Measurements from ENCODE around the gene MYO18A. TPM values are rescaled to one million over a fixed set of nuclear protein-coding genes. Genes with fewer than 3 reads are reported as not detected.
"Not testable (repeated sequence)": the region's sequence is repeated elsewhere in the genome, so short reads cannot be mapped to it uniquely, and the experiment has no call there.

MYO18A gene
- polyA plus RNA-seq, 1 donor: 292 TPM

DNA sequence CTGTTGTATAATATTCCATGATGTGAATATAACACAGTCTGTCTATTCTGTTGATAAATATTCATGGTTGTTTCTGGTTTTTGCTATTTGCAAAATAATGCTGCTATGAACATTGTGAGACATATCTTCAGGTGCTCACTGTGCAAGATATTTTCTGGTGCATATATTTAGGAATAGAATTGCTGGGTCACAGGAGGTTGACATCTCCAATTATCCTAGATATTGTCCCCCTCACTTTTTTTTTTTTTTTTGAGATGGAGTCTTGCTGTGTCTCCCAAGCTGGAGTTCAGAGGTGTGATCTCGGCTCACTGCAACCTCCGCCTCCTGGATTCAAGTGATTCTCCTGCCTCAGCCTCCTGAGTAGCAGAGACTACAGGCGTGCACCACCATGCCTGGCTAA, 14.5 kb upstream of the MYO18A start:
- no peak for DNase-seq (ENCODE audit: low read depth)

DNA sequence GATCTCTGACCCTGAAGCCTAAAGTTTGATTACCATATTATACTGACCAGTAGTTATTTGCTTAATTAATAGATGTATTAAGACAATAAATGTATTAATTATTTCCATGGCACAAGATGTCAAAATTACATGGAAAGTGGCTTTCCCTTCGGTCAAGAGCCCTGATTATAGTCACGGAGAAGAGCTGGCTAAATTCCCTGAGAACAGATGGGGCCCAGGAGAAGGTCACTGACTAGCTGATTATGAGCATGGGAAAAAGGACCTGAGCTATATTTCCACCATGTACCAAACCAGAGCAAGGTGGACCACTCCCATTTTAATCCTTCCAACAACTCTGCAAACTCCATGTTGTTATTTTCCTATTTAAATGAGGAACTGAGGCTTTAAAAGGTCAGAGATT, 12.9 kb upstream of the MYO18A start:
- no peak for DNase-seq (ENCODE audit: low read depth)

DNA sequence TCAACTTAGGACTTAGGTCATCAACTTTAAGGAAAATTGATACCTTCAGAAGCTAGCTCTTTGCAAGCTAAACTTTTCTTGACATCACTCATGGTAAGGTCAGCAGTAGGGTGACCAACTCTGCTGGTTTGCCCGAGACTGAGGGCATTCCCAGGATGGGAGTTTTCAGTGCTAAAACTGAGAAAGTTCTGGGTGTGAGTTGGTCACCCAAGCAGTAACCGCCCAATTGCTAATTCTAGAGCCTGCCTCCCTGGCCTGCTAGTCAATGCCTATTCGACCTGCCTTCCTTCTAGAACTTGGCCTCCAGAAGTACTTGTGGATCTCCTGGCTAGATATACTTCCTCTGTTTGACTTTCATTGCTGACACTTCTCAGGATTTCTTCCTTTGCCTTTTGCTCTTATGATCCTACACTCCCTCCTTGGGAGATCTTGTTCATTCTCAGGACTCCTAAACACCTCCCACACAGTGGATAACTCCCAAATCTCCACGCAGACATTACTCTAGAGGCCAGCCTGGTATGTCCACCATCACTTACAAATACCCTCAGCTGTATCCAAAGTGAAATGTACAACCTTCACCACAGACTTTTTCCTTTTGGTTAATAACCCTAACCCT, 10.5 kb upstream of the MYO18A start:
- DNase-seq (ENCODE audit: low read depth): no peak

DNA sequence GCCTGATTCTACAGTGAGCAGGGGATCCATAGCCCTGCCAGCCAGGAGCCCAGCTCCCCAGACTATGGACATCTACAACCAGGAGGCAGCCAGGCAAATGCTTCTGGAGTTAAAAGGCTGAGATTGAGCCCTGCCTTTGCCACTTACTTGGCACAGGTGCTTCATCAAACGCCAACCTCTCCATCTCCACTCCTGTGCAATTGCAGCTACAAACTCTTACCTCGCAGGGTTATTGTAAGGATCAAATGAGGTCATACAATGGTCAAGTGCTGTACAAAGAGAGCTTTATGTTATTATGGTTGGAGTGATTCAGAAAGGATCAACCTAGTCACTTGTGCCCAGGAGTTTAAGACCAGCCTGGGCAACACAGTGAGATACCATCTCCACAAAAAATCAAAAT, 9.8 kb upstream of the MYO18A start:
- no peak for DNase-seq (ENCODE audit: low read depth)

DNA sequence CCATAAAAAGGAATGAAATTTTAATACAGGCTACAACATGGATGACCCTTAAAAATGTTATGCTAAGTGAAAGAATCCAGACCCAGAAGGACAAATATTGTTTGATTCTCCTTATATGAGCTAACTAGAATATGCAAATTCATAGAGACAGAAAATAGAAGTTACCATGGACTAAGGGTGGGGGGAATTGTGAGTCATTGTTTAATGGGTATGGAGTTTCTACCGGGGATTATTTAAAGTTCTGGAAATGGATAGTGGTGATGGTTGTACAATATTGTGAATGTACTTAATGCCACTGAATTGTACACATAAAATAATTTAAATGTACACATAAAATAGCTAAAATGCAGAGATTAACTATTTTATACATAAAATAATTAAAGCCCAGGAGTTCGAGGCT, 9.2 kb upstream of the MYO18A start:
- DNase-seq (ENCODE audit: low read depth): no peak

DNA sequence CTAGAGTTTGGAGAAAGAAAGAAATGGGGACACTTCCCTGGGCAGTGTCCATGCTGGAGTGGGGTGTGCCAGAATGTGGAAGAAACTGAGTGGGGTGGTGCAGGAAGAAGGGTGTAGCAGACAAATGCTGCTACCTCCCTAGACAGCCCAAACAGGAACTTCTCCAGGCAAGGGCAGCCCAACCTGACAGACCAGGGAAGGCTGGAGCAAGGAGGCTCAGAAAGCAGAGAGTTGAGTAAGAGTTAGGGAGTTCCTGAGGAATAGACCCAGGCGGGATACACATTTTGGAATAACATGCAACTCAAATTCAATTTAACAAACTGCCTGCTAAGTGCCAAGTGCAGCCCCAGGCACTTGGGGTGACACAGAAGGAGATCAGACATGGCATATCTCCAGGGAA, 1.0 kb upstream of the MYO18A start:
- DNase-seq (ENCODE audit: low read depth): no peak

DNA sequence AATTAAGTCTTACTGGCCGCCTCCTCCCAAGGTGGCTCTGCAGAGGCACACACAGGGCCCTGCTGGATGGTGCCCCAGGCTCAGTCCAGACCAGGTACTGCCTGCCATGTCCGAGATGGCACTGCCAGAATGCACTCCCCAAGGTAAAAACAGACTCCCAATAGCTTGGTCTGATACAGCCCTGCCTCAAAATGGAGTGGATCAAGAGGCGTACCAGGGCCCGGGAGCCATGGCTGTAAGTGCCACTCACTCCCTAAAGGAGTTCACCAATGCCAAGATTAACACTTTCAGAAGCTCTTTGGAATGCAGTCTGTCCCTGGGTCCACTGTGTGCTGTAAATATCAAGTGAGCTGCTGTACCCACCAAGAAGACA, 576 bp upstream of the MYO18A start:
- no peak for DNase-seq (ENCODE audit: low read depth)

DNA sequence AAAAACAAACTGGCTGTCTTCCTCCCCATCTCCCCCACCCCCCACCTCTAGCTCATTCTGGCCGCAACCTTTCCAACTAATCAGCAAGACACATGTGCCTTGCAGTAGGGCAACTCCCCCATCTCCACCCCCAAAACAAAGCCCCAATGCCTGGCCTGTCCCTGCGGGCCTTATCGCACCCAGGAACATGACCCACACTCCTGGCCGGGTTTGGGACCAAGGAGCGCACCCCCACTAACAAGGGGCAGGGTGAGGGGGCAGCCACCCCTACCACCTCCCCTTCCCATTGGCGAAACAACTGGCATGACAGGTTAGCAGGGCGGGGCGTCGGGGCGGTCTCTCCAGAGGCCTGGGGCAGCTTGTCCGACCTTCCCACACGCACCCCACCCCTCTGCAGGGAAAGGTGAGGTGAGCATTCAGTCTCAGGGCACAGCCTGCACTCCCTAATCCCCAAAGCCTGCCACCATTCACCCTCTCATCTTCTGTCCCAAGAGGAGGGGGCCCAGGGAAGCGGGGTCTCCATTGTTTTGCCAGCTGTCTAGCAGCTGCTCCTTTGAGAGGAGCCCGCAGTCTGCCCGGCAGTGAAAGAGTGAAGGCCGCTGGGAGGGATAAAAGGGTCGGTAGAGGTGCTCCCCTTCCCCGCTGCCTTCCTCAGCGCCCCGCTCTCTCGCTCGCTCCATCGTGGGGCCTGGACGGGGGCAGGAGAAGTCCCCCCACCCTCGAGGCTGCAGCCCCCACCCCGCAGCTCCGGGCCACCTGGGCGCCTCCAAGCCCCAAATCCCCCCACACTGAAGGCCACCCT, 765 bp downstream of the MYO18A start:
- no peak for DNase-seq (ENCODE audit: low read depth)

DNA sequence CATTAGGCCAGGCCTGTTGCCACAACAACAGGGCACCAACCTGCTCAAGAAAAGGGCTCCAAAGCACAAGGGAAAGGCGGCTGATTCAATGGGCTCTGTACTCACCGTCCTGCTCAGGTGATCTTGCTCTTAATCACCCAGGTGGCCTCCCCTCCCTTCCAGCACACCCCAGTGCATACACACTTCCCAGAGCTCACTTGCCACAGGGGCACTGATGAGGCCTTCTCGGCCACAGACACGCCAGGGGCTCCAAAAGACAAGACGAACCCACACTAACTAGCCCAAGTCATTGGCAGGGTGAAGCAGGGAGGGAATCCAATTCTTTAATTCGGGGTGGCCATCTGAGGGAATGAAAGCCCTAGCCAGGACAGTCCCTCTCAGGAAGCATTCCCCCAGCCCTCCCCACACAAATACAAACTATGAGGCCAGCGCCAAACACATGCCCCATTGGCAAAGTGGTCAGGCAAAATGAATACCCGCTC, 1.4 kb downstream of the MYO18A start:
- no peak for DNase-seq (ENCODE audit: low read depth)

DNA sequence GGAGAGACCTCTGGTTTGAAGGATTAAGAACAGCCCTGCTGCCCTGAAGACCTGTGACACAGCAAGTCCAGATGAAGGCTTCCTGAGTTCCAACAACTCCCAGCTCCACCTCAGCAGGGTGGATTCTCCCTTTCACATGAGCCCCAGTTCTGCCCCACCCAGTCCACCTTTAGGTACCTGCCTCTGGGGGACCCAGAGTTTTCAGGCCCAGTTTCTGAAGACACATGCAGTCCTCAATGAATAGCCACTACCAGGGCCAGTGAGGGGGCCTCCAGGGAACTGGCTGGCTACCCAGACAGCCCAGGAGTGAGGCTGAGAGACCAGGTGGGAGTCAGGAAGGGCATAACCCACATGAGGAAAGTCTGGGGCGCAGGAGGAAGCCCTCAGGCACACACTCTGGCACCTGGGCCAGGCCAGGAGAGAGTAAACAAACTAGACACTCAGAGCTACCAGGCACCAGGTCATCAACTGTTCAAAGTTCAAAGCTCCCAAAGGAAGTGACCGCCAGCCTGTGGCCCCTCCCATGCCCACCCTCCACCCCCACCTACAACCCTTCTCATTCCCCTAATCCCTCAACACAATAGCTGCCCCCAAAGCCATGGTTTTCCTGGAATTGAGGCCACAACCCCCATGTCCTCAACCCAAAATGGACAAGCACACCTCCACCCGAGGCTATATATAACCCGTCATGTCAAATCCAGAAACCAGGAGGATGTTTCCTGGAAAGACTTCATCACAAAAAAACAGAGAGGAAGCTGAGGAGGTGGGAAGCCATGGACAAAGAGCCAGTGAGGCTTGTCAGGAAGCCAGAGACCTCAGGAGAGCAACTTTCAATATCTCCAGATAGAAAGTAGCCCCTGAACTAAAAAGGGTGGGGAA, 2.1 kb downstream of the MYO18A start:
- no peak for DNase-seq (ENCODE audit: low read depth)

DNA sequence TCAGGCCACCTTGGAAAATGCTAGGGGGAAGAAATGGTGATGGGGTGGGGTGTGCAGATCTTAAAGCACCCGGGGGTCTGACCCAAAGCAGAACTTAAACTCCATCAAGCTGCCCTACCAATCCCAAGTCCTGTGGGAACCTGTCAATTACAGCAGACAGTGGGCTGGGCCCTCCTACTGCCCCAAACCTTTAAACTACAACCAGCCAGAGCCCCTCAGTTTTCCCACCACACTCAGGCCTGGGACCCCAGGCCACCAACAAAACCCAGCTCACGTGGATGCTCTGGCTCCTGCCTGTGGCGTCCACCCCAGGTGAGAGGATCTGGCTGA, 2.7 kb downstream of the MYO18A start:
- DNase-seq (ENCODE audit: low read depth): no peak

DNA sequence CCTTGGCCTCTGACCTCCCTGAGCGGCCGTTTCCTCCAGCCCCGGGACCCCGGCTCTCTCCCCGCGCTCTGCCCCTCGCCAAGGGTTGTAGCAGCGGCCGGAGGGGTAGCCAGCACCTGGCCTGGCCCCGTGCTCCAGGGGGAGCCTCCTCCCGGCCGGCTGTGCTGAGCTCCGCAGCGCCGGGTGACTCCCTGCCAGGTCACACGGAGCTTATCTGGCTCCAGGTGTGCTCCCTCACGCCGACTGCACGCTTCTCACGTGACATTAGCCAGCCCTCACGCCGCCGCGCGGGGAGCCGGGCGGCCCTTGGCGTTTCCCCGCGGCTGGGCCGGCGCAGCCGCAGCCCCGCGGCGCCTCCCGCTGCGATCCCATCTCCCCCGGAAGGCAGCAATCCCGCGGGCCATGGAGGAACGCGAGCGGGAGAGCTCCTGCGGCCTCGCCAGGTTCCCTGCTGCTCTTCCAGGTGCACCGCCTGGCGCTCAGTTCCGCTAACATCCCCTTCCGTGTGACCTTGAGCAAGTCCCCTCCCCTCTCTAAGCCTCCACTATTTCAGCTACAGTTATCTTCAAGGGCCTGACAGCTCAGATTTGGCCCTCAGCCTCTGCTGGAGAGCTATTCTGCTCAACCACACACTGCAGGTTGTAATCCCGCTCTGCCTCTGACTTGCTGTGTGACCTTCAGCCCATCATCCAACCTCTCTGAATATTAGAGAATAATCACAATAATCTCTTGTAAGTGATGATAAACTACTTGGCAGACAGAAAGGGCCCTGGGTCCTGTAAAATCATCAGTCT, 3.4 kb downstream of the MYO18A start:
- DNase-seq (ENCODE audit: low read depth): no peak

DNA sequence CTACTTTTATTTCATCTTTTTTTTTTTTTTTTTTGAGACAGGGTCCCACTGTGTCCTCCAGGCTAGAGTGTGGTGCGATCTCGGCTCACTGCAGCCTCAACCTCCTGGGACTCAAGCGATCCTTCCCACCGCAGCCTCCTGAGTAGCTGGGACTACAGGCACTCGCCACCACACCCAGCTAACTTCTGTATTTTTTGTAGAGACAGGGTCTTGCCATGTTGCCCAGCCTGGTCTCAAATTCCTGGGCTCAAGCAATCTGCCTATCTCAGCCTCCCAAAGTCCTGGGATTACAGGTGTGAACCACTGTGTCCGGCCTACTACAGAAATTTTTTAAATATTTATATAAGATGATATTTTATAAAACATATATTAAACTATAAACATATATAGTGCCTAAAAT, 4.8 kb downstream of the MYO18A start:
- no peak for DNase-seq (ENCODE audit: low read depth)

DNA sequence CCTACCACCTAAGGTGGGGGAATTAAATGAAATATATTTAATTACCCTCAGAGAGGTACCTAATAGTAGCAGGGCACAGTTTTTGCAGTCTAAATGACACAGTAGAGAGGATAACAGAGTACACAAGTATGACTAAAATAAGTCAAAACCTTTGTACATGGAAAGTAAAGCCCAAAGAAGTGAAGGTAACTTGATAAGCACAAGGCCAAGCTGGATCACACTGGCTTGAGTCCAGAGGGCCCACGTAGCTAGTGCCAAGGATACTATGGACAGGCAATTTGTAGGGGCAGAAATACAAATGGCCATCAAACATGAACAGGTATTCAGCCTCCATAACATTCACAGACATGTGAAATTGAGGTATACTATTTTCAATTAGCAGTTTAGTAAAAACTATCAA, 7.6 kb downstream of the MYO18A start:
- no peak for DNase-seq (ENCODE audit: low read depth)

DNA sequence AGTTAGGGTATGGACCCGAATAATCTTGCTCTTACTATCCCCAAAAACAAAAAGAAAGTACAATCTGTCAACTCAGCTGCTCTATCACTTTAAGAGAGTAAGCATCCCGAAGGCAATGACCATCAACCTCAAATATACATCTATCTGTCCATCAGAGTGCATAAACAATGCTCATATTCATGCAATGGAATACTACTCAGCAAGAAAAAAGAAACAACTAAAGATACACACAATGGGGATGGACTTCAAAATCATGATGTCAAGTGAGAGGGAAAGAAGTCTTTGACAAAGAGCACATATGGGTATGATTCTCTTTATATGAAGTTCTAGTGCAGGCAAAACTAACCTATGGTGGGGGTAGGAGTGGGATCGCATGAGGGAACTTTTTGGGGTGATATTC, 9.5 kb downstream of the MYO18A start:
- DNase-seq (ENCODE audit: low read depth): no peak

DNA sequence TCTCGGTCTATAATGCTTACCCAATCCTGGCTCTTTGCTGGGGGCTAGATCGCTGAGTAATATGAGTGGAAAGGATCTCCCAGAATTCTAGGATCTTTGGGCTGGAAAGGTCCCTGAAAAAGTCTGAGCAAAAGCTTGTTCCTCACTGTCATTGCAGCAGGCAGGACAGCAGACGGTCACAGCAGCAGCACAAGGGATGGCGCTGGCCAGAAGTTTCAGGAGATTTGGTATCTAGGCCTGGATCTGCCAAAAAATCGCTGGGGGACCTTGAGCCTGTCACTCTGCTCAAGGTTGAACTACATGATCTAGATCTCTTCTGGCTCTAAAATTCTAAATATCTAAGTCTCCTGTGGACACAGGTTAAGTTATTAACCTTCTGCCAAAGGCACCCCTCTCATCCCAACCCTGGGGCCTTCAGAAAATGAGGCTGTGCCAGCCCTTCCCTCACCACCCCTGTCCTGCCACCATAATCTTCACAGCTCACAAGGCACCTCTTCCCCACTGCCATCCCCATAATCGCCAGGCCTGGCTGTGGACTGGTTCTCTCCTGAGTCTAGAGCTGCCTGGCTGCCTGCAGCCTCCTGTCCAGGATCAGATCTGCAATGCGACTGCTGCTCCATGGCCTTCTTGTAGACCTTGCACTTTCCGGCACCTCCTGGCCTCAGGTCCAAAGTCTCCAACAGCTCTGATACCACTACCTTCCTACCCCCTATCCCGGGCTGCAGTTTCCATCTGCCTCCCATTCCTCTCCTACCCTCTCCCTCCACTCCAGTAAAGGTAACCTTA, 10.2 kb downstream of the MYO18A start:
- DNase-seq (ENCODE audit: low read depth): no peak

DNA sequence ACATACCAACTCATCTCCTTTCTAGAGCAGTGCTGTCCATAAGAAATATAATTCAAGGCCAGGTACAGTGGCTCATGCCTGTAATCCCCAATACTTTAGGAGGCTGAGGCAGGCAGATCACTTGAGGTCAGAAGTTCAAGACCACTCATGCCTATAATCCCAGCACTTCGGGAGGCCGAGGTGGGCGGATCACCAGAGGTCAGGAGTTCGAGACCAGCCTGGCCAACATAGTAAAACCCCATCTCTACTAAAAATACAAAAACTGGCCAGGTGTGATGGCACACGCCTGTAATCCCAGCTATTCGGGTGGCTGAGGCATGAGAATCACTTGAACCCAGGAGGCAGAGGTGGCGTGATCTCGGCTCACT, 11.5 kb downstream of the MYO18A start:
- not testable (repeated sequence) for DNase-seq (ENCODE audit: low read depth)

DNA sequence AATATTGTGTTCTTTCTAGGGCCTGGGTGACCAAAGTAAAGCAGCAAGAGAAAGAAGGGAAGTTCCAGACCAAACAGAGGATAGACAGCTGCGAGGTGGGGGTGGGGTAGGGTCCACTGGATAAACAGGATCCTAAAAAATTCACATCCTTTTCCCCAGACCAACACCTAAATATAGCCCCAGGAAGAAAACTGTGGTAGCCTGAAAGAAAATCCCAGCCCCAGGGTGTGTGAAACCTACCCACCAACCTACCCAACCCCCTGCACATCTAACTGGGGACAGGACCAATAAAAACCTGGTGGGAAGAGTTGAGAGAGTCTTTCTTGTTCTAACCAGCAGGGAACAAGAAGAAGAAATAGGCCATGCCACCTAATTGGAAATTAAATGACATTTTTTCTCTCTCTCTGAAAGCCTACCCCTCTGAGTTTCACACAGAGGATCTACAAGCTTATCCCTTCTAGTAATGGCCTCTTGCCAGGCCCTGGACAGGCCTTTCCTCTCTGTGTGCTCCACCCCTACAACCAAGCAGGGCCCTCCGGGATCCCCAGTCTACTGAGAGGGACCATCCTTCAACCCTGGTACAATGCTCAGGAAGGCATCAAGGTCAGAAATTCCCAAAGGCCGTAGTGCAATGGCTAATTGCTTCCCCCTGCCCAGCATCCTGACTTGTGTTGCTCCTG, 12.0 kb downstream of the MYO18A start:
- DNase-seq (ENCODE audit: low read depth): no peak

DNA sequence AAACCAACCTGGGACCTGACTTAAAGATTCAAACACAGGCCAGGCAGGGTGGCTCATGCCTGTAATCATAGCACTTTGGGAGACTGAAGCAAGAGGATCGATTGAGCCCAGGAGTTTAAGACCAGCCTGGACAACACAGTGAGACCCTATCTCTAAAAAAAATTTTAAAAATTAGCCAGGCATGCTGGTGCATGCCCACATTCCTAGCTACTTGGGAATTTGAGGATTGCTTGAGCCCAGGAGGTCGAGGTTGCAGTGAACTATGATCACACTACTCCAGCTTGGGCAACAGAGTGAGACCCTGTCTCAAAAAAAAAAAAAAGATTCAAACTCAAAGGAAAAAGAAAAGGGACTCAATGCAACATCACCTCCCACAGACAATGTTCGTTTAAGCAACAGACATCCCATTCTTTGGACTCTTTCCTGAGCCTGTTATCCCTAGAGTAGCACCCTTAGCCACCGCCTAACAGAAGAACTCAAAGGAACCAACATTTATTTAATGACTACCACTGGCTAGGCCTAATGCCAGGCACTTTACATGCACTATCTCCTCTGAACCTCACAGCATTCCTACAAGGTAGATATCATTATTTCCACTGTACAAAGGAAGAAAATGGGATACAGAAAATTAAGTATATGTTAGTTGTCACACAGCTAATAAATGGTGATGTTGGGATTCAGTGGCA, 12.7 kb downstream of the MYO18A start:
- no peak for DNase-seq (ENCODE audit: low read depth)

DNA sequence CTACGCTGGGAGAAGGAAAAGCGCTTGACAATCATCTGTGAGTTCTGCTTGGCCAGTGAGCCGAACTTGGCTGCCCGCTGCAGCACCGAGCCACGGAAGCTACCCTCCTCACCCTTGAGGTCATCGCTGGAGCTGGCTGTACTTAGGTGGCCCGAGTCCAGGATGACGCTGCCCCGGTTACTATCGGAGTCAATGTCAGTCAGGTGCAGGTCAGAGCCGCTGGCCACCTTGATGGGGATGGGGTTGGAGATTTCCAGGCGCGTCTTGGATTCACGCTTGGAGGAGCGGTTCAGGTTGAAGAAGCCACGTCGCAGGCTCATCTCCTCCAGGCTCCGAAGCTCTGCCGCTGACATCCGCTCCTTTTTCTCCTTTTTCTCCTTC, 13.7 kb downstream of the MYO18A start:
- no peak for DNase-seq (ENCODE audit: low read depth)

Data from forelimb muscle (tissue), 1 donor.